ENCODE measurements around the gene ZGPAT.
A peak's percentile ranks its signal among the peaks of the same experiment; 100 is the strongest.
"Not testable (repeated sequence)": the region's sequence is repeated elsewhere in the genome, so short reads cannot be mapped to it uniquely, and the experiment has no call there.

ZGPAT gene

GRCh38 chr20:63707558-63708300, at the start of gene ZGPAT, which contains the start of gene ARFRP1:
TSS of gene ZGPAT (plus strand) at chr20:63708039. CDS start at chr20:63708581, 542 bp downstream.
TSS of gene ARFRP1 (minus strand) at chr20:63707976. CDS start at chr20:63707091, 885 bp downstream.
- H3K4me3 ChIP-seq (ENCODE audit: low read depth, low read length): peak within 1 kb of the TSS; percentile 91

- peak overlapping the region; percentile 95 for H3K4me3 ChIP-seq (ENCODE audit: low read depth, low read length)
These were observed 49.1 kb upstream of the ZGPAT start for GRCh38 chr20:63658749-63659187.

- H3K4me3 ChIP-seq (ENCODE audit: low read depth, low read length): peak overlapping the region; percentile 95
These were observed 48.5 kb upstream of the ZGPAT start for GRCh38 chr20:63659370-63659769.

GRCh38 chr20:63660174-63660573, 47.7 kb upstream of the ZGPAT start:
- H3K4me3 ChIP-seq (ENCODE audit: low read depth, low read length): not testable (repeated sequence)

GRCh38 chr20:63660622-63661021, 47.2 kb upstream of the ZGPAT start:
- no peak overlapping the region for H3K4me3 ChIP-seq (ENCODE audit: low read depth, low read length)

GRCh38 chr20:63661108-63661507, 46.7 kb upstream of the ZGPAT start:
- H3K4me3 ChIP-seq (ENCODE audit: low read depth, low read length): no peak overlapping the region

- no peak overlapping the region for H3K4me3 ChIP-seq (ENCODE audit: low read depth, low read length)
These were observed 45.7 kb upstream of the ZGPAT start for GRCh38 chr20:63661959-63662812.

GRCh38 chr20:63662813-63663189, 45.0 kb upstream of the ZGPAT start:
- no peak overlapping the region for H3K4me3 ChIP-seq (ENCODE audit: low read depth, low read length)

GRCh38 chr20:63663332-63664066, 44.3 kb upstream of the ZGPAT start:
- H3K4me3 ChIP-seq (ENCODE audit: low read depth, low read length): no peak overlapping the region

- H3K4me3 ChIP-seq (ENCODE audit: low read depth, low read length): no peak overlapping the region
These were observed 43.5 kb upstream of the ZGPAT start for GRCh38 chr20:63664143-63664851.

- H3K4me3 ChIP-seq (ENCODE audit: low read depth, low read length): no peak overlapping the region
These were observed 42.8 kb upstream of the ZGPAT start for GRCh38 chr20:63664861-63665594.

- no peak overlapping the region for H3K4me3 ChIP-seq (ENCODE audit: low read depth, low read length)
These were observed 42.1 kb upstream of the ZGPAT start for GRCh38 chr20:63665708-63666107.

GRCh38 chr20:63667858-63668257, 40.0 kb upstream of the ZGPAT start:
- no peak overlapping the region for H3K4me3 ChIP-seq (ENCODE audit: low read depth, low read length)

GRCh38 chr20:63668351-63668750, 39.5 kb upstream of the ZGPAT start:
- H3K4me3 ChIP-seq (ENCODE audit: low read depth, low read length): no peak overlapping the region

GRCh38 chr20:63671695-63672094, 36.1 kb upstream of the ZGPAT start:
- not testable (repeated sequence) for H3K4me3 ChIP-seq (ENCODE audit: low read depth, low read length)

GRCh38 chr20:63672666-63673065, 35.2 kb upstream of the ZGPAT start:
- H3K4me3 ChIP-seq (ENCODE audit: low read depth, low read length): no peak overlapping the region

GRCh38 chr20:63673951-63674350, 33.9 kb upstream of the ZGPAT start:
- no peak overlapping the region for H3K4me3 ChIP-seq (ENCODE audit: low read depth, low read length)

- H3K4me3 ChIP-seq (ENCODE audit: low read depth, low read length): no peak overlapping the region
These were observed 32.0 kb upstream of the ZGPAT start for GRCh38 chr20:63675681-63676368.

- H3K4me3 ChIP-seq (ENCODE audit: low read depth, low read length): no peak overlapping the region
These were observed 29.8 kb upstream of the ZGPAT start for GRCh38 chr20:63678071-63678470.

All from iPS-11a (cell line).